HG03196 (cell line): ENCODE measurements around the gene ITPKB.

ENCODE experiments used
- ATAC-seq: cut with Tn5 transposase; IDR thresholded peaks from one replicate; pipeline ENCODE4 v1.9.1; 2021; ENCODE audit not compliant: unreplicated experiment

The ITPKB gene

GRCh38 chr1:226686440-226687425 is 52.3 kb downstream of the ITPKB start:
- no peak for ATAC-seq

DNA sequence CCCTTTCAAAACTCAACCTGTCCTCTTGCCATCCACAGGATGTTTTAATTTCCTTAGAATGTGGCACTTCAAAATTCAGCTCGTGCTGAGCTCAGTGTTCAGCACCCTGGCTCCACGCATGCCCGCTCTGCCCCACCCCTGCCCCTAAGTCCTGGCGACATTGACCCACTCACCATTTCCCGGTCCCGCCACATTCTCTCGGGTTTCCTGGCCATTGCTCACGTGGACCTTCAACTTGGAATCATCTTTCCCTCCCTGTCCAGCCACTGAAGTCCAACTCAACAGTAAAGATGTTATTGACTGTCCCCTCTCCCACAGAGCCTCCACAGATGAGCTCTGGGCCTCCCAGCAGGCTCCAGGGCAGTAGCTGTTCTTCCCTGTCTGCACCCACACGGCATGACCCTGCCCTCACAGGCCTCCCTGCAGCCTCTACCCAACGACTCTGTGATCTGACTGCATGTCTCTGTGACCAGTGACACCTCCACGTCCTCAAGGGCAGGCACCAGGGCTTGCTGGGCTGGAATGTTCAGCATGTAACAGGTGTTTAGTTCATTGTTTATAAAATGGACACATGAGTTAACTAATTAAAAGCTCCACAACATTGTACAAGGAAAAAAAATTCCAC is 53.8 kb downstream of the ITPKB start:
- no peak for ATAC-seq

- no peak for ATAC-seq
These were observed 55.1 kb downstream of the ITPKB start for GRCh38 chr1:226684026-226684425.

GRCh38 chr1:226682871-226683814 is 55.9 kb downstream of the ITPKB start:
- ATAC-seq, result no peak

GRCh38 chr1:226681652-226682493 is 57.2 kb downstream of the ITPKB start:
- ATAC-seq, result no peak

DNA sequence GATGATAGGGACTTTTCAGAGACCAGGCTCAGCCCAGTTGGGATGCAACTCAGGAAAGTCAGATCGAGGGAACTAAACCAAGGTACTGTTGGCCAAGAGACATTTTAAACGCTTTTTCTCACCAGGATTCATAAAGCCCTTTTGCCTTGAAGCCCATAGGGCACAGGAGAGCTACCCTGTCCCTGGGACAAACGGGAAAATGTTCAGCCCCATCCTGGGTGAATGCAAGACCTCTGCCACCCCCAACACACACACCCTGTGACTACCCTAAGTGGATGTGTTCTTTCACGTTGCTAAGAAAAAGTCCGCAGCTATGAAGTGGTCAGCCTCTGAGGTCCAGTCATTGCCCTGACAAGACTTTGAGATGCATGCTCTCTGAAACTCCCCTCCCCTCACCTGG is 58.4 kb downstream of the ITPKB start:
- no peak for ATAC-seq

GRCh38 chr1:226679853-226680516 is 59.1 kb downstream of the ITPKB start:
- peak; percentile 32 for ATAC-seq

DNA sequence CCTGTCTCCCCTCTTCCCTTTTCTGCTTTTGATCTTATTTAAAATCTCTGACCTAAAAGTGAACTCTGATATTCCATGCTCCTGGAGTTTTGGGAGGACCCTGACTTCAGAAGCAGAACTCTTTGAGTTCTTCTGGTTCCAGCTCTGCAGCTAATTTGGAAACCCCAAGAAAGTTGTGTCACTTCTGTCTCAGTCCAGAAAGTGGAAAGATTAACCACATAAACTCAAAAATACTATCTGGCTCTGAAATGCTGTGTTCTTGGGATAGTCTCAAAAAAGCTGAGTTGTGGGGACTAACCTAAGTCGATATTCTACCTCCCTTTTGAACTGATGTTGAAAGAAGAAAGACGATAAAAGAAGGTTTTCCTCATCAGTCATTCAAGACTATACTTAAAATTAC is 59.8 kb downstream of the ITPKB start:
- no peak for ATAC-seq

DNA sequence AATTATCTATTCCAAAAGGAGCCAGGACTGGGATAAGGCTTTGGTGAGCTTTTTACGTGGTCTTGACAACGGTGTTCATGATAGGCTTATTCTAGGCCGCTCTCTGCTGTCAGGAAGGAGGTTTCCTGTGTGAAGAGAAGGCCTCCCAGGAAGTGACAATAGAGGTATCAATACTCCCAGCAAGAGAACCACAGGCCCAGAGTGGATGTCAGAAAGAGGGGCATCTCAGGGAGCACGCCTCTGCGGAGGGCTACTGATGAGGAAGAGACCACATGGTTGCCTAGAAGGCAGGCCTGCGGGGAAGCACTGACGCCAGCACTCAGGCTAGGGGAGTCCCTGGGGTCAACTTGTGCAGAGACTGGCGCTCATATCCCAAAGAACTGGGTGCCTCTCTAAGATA is 60.4 kb downstream of the ITPKB start:
- ATAC-seq, result no peak

DNA sequence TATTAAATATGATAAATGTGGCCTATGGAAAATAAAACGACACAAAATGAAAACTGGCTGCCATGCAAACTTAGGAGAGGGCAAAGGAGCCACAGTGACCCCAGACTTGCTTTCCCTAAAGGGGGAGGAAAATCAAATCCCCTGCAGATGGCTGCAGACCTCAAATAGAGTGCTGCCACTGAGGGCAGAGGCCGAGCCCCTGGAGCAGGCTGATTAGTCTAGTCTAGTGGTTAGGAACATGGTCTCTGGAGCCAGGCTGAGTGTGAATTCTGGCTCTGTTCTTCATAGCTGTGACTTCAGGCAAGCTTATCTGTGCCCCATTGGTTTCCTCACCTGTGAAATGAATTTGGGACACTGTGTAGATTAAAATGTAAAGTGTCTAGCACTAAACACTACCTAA is 60.8 kb downstream of the ITPKB start:
- ATAC-seq, result no peak

GRCh38 chr1:226677027-226678020 is 61.8 kb downstream of the ITPKB start:
- ATAC-seq, result peak; percentile 37

GRCh38 chr1:226676381-226676780 is 62.7 kb downstream of the ITPKB start:
- no peak for ATAC-seq

GRCh38 chr1:226675715-226676357 is 63.2 kb downstream of the ITPKB start:
- ATAC-seq, result no peak

DNA sequence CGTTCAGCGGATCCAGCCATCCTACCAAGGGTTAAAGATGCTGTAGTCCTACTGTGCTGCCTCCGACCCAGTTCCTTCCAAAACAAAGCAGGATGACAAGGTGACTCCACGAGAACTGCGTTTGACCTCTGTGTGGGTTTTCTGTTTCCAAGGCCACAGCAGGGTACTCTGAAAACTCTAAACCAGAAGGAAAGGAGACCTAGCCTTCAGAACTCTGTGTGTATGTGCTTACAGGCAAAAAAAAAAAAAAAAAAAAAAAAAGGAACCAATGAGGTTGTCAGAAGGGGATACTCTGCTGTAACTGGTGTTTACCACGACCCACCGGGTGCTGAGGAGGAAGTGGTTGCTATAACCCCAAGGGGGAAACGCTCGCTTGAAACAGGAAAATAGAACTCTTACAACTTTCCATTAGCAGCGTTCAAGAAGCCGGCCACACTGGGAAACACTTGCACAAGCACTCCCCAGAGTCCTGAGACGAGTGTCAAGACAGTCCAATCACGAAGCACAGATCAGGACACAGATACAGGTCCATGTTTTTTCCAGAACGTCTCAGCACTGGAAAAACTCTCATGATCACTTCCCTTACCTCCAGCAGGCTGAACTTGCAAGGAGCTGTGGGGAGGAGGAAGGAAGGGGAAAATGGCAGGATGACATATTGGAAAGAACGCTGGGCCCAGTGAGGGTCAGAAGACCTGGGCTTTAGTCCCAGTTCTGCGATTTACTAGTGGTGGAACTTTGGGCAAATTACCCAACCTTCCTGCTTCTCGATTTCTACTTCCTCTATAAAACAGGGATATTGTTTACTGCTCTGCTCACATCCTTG is 64.0 kb downstream of the ITPKB start:
- ATAC-seq, result peak; percentile 79

- no peak for ATAC-seq
These were observed 66.7 kb downstream of the ITPKB start for GRCh38 chr1:226672339-226672762.

- no peak for ATAC-seq
These were observed 67.8 kb downstream of the ITPKB start for GRCh38 chr1:226671277-226671676.

DNA sequence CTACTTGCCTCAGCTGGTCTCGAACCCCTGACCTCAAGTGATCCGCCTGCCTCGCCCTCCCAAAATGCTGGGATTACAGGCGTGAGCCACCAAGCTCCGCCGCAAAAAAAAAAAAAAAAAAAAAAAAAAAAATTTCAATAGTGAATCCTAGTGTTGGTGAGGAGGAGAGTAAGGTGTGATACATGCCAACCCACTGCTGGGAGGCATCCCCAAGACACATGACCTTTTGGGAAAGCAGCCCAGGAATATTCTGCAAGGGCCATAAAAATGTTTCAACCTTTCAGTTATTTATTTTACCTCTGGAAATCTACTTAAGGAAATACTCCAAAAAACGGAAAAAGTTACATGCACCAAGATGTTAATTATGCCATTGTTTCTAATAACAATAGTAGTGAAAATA is 69.0 kb downstream of the ITPKB start:
- no peak for ATAC-seq
